HG02938 (cell line): Measurements from ENCODE around the gene MFSD6L.
"Not testable (repeated sequence)": the region's sequence is repeated elsewhere in the genome, so short reads cannot be mapped to it uniquely, and the experiment has no call there.

Experiments used
- ATAC-seq: cut with Tn5 transposase; IDR thresholded peaks from one replicate; pipeline ENCODE4 v1.9.1; 2021; ENCODE audit warnings: mild to moderate bottlenecking, moderate library complexity; ENCODE audit not compliant: unreplicated experiment

The MFSD6L gene

GRCh38 chr17:8826808-8827435 lies 27.8 kb upstream of the MFSD6L start:
- ATAC-seq = no peak

GRCh38 chr17:8825802-8826201 lies 26.6 kb upstream of the MFSD6L start:
- ATAC-seq = no peak

GRCh38 chr17:8823279-8823678 lies 24.1 kb upstream of the MFSD6L start:
- no peak for ATAC-seq

DNA sequence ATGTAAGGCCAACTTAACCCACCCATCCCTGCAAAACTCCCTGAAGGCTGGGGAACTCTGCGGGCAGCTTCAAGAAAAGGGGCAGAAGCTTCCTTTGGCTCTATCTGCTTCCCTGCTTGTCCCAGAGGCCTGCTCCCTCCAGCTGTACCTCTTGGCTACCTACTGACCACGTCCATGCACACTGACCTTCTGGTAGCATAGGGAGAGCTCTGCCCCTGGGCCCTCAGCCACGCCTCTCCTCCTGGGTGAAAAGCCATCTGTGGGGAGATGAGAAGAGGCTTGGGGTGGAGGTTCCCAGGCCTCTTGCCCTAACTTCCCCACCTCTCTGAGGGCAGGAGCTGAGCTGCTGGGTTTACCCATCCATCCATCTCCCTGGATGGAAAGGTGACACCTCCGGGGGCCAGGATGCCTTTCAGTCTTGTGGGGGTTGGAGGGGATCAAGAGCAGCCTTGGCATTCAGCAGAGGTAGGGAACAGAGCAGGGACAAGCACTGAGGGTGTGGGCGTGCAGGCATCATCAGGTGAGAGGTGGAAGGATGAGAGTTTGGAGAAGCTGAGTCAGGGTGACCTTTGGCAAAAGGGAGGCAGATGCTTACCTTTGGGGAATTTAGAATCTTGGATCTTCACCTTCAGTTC lies 23.4 kb upstream of the MFSD6L start:
- no peak for ATAC-seq

- ATAC-seq = no peak
Observed at GRCh38 chr17:8821446-8822105, 22.4 kb upstream of the MFSD6L start.

GRCh38 chr17:8820311-8821010 lies 21.3 kb upstream of the MFSD6L start:
- ATAC-seq = no peak

DNA sequence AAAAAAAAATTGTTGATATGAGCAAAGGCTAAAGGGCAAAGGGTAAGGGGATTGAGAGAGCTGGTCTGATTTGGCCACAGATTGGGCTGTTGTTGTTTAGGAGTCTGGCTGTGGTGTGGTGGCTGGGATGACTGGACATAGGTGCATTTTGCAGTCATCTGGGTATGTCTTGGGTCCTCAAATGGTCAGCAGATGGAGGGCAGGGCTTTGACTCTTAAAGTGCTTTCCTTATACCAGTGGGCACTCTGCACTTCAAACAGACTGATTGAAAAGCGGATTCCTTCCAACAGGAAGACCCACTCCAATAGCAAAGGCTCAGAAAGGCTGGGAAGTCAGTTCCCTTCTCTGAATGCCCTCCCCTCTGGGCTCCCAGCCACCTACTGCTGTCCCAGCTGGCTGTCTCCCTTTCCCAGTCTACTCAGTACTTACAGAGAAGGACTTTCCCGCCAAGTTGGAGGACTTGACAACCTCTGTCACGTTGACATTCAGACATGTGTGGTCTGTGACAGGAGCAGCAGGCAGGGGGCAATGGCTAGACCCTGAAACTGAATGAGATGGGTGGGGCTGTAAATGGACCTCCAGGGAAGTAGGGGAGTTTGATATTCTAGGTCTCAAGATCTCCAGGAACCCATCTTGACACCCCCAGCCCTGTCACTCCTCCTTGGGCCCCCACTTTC lies 19.6 kb upstream of the MFSD6L start:
- ATAC-seq = no peak

DNA sequence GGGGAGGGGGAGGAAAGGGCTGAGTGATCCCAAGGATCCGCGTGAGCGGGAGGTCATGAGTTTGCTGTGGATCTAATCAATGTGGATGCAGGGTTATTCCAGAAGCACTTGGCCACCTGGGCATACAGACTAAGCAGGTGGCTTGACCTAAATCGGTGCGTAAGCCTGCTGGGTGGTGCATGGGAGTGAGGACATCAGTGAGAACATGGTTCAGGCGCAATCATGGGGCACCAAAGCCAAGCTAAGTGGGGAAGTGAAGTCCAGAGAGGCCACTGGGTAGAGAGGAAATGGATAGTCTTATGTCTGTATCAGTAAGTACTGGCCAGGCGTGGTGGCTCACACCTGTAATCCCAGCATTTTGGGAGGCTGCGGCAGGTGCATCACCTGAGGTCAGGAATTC lies 18.9 kb upstream of the MFSD6L start:
- ATAC-seq = no peak

DNA sequence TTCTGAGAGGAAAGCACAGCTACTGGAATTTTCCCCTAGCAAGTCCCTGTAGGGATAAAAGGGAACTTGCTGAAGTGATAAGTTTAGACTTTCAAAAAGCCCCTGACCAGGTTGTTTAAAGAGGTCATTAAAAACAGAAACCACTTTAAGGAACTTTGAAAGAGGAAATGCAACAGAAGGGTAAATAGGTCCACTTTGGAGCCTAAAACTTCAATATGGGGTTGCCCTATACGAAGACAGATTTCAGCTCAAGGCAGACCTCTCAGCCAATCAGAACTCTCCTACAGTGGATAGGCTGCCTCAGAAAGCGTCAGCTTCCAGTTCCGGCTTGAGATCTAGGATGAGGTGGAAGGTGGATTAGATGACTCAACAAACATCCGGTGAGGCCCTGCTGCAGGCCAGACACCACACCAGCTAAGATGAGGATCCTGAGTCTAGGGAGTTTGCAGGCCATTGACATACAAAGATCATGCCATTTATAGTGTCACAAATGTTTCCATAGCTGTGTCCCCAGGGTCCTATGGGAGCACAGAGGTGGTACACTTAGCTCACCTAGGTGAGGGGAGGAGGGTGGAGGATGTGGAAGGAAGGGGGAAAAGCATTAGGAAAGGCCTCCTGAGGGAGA lies 7.9 kb upstream of the MFSD6L start:
- peak; percentile 94 for ATAC-seq

GRCh38 chr17:8806253-8806925 lies 7.2 kb upstream of the MFSD6L start:
- ATAC-seq = no peak

- not testable (repeated sequence) for ATAC-seq
Observed at GRCh38 chr17:8805396-8805795, 6.2 kb upstream of the MFSD6L start.

GRCh38 chr17:8803531-8804420 lies 4.6 kb upstream of the MFSD6L start:
- ATAC-seq = no peak

DNA sequence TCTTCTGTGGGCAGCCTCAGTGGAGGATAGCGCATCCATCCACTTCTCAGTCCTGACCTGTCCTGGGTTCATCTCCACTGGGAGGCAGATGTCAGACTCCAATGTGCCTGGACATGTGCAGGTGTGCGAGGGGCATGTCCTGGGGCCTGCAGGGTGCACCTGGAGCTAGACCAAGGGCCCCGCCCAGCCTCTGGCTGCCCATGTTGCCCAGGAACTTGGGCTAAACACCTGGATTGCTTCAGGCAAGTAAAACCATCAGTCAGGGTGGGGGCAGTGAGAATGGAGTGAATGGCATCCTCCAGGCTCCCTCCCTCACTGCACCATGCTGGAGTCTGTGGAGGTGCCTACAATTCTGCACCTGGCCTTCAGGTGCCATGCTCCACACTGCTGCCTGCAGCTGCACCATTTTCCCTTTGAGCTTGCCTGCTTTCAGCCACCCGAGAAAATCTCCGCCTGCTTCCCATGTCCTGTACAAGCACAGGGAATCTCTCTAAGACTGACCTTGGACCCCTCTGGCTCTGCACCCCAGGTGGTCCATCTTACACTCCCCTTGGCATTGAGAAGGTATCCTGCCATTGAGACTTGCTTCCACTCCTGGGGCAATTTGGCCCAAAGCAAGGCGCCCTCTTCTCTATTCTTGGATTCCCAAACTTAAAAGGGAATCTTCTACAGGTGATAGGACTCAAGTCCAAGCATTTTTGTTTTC lies 2.1 kb upstream of the MFSD6L start:
- no peak for ATAC-seq

DNA sequence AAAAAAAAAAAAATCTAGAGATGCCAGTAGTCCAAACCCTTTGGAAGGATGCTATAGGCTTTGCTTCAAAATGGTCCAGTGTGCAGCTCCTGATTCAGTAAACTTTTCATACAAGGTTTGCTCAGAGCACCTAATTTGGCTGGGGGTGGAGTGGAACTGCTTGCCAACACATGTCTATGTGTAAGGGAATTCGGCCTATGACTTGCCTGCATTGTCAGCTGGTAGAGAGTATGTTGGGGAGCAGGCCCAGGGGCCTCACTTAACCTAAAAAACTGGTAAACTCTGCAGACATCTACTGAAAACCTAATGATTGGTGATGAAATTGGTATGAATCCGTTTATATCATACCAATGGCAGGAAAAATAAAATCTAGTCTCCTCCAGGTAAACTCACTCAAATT lies 1.5 kb upstream of the MFSD6L start:
- no peak for ATAC-seq

DNA sequence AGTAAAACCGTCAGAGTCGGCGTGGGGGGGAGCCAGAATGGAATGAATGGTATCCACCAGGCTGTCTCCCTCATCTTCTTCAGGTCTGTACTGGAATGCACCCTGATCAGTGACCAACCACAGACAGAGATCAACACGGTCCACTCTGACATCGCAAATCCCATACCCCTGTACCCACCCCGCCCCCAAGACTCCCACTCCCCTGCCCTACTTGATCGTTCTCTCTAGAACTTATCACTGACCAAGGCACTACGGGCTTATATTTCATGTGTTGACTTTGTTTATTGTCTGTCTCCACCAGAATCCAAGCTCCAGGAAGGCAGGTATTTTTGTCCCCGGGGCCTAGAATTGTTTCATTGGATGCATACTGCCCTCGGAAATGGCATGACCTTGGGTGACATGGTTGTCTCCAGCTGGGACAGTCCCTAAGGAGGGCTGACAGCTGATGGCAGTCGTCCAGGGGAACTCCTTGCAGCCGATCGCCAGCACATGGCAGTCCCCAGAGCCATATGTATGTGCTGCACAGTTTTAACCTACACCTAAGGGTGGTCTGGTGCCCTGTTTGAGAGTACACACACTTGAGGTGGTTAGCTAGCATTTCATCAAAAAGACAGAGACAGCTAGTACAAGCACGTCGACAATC lies 526 bp upstream of the MFSD6L start:
- no peak for ATAC-seq

- no peak for ATAC-seq
Observed at GRCh38 chr17:8798176-8798845, 854 bp downstream of the MFSD6L start.

GRCh38 chr17:8797621-8798175 lies 1.5 kb downstream of the MFSD6L start:
- ATAC-seq = no peak
